K562 treated with DMSO at 1 percent for 4 hours (cell line): Measurements from ENCODE around the gene CWC27. TPM values are rescaled to one million over a fixed set of nuclear protein-coding genes. Genes with fewer than 3 reads are reported as not detected.

Experiments
- total RNA-seq: library from RNA; unstranded; fragments of 300-600 nt; gene quantifications from 2 replicates; pipeline ENCODE4 v1.2.3, GENCODE V29; 2022; ENCODE audit not compliant: insufficient read depth

The CWC27 gene
- total RNA-seq = 18.5 and 18.9 TPM in 2 replicates

GRCh38 chr5:64768358-64769312 is at the start of gene CWC27, which contains the start of gene SREK1IP1:
Gene CWC27 (plus strand): TSS chr5:64768930. CDS start chr5:64769147, 217 bp downstream.
Gene SREK1IP1 (minus strand): TSS chr5:64768691. CDS start chr5:64768517, 174 bp downstream.

Other genes with a start within 250 kb of the CWC27 start
- gene SHISAL2B, start 78.4 kb upstream of the CWC27 start, total RNA-seq = not detected in 2 replicates
- gene SREK1IP1, start 239 bp upstream of the CWC27 start, total RNA-seq = 5.7 and 17.3 TPM in 2 replicates